IPS DF 4.7 (cell line): ENCODE data around the gene DYDC2.

Experiments used
- DNase-seq: peaks from one replicate; pipeline ENCODE4 v3.0.0-alpha.2; 2013; ENCODE audit warnings: low spot score; ENCODE audit errors: extremely low read depth

The DYDC2 gene

GRCh38 chr10:80371467-80371866, 14.9 kb downstream of the DYDC2 start:
- no peak for DNase-seq

- no peak for DNase-seq
These were observed 16.1 kb downstream of the DYDC2 start for GRCh38 chr10:80372675-80373074.

- no peak for DNase-seq
These were observed 16.9 kb downstream of the DYDC2 start for GRCh38 chr10:80373502-80373901.

- DNase-seq = no peak
These were observed 23.1 kb downstream of the DYDC2 start for GRCh38 chr10:80379701-80380100.

GRCh38 chr10:80380185-80380584, 23.6 kb downstream of the DYDC2 start:
- no peak for DNase-seq

- no peak for DNase-seq
These were observed 26.4 kb downstream of the DYDC2 start for GRCh38 chr10:80382989-80383388.

GRCh38 chr10:80390740-80391139, 34.2 kb downstream of the DYDC2 start:
- DNase-seq = no peak

GRCh38 chr10:80392250-80392649, 35.7 kb downstream of the DYDC2 start:
- DNase-seq = no peak

GRCh38 chr10:80394358-80394916, 37.9 kb downstream of the DYDC2 start:
- no peak for DNase-seq

GRCh38 chr10:80397014-80397413, 40.4 kb downstream of the DYDC2 start:
- DNase-seq = no peak

GRCh38 chr10:80400136-80400804, 43.7 kb downstream of the DYDC2 start:
- no peak for DNase-seq

- DNase-seq = no peak
These were observed 48.5 kb downstream of the DYDC2 start for GRCh38 chr10:80405035-80405434.

- DNase-seq = no peak
These were observed 49.0 kb downstream of the DYDC2 start for GRCh38 chr10:80405626-80406025.

- no peak for DNase-seq
These were observed 49.6 kb downstream of the DYDC2 start for GRCh38 chr10:80406204-80406603.

- no peak for DNase-seq
These were observed 51.2 kb downstream of the DYDC2 start for GRCh38 chr10:80407812-80408241.

- DNase-seq = no peak
These were observed 51.9 kb downstream of the DYDC2 start, which contains the start of gene PRXL2A for GRCh38 chr10:80408242-80409101. Gene PRXL2A (plus strand): TSS chr10:80408551. CDS start chr10:80420468, 11,917 bp downstream.

- no peak for DNase-seq
These were observed 52.5 kb downstream of the DYDC2 start for GRCh38 chr10:80409121-80409520.

- DNase-seq = no peak
These were observed 53.5 kb downstream of the DYDC2 start for GRCh38 chr10:80410122-80410521.

GRCh38 chr10:80410578-80411145, 54.1 kb downstream of the DYDC2 start:
- DNase-seq = no peak

GRCh38 chr10:80411267-80411668, 54.7 kb downstream of the DYDC2 start:
- no peak for DNase-seq

GRCh38 chr10:80411681-80412220, 55.2 kb downstream of the DYDC2 start:
- no peak for DNase-seq

GRCh38 chr10:80412486-80412885, 55.9 kb downstream of the DYDC2 start:
- no peak for DNase-seq
